GM12878 (cell line): ENCODE measurements around the gene EMID1. TPM values are rescaled to one million over a fixed set of nuclear protein-coding genes. Genes with fewer than 3 reads are reported as not detected.

Experiments used
- CBFB ChIP-seq: IDR thresholded peaks from 2 replicates; pipeline ENCODE4 v1.6.1; 2016; ENCODE audit warnings: antibody characterized with exemption, low read depth
- CHD1 ChIP-seq: IDR thresholded peaks from 2 replicates; pipeline ENCODE4 v1.6.1; 2012; ENCODE audit warnings: low read depth, low read length, improper control_type of control experiment
- DPF2 ChIP-seq: fragments of 450-650 bp; IDR thresholded peaks from 2 replicates; pipeline ENCODE4 v1.6.1; 2017; ENCODE audit warnings: mild to moderate bottlenecking
- EGR1 ChIP-seq, 2 experiments: IDR thresholded peaks; 1 replicate in 1 of 2; 2 replicates in 1 of 2; pipeline ENCODE4 v1.6.1; 2011 to 2012; ENCODE audit warnings: low read depth in 2 of 2, low read length in 2 of 2, borderline replicate concordance in 1 of 2, mild to moderate bottlenecking in 1 of 2, moderate library complexity in 1 of 2
- ESRRA ChIP-seq: IDR thresholded peaks from 2 replicates; pipeline ENCODE4 v1.6.1; 2012; ENCODE audit warnings: mild to moderate bottlenecking, low read length, improper control_type of control experiment
- ETV6 ChIP-seq, 2 experiments: fragments of 450-650 bp in 1 of 2; IDR thresholded peaks in 1 of 2; conservative IDR thresholded peaks in 1 of 2; 2 replicates each; pipeline ENCODE4 v1.6.1; 2014; ENCODE audit warnings: antibody characterized with exemption in 1 of 2, borderline replicate concordance in 1 of 2, low read depth in 1 of 2, mild to moderate bottlenecking in 1 of 2, moderate library complexity in 1 of 2
- EZH2 ChIP-seq: IDR thresholded peaks from 2 replicates; pipeline ENCODE4 v1.6.1; 2012; ENCODE audit warnings: low read depth, mild to moderate bottlenecking, control low read depth, inconsistent platforms, low read length, borderline replicate concordance; ENCODE audit not compliant: control insufficient read depth
- HDAC2 ChIP-seq: fragments of 200-600 bp; sonication (generic); IDR thresholded peaks from 2 replicates; pipeline ENCODE4 v1.6.1; 2017
- HDGF ChIP-seq: fragments of 450-650 bp; IDR thresholded peaks from 2 replicates; pipeline ENCODE4 v1.6.1; 2016; ENCODE audit warnings: antibody characterized with exemption
- IKZF1 ChIP-seq: fragments of 450-650 bp; conservative IDR thresholded peaks from 2 replicates; pipeline ENCODE4 v1.6.1; 2017; ENCODE audit warnings: antibody characterized with exemption, mild to moderate bottlenecking
- IRF3 ChIP-seq: fragments of 450-650 bp; IDR thresholded peaks from 2 replicates; pipeline ENCODE4 v1.6.1; 2014; ENCODE audit warnings: mild to moderate bottlenecking
- PML ChIP-seq: IDR thresholded peaks from 2 replicates; pipeline ENCODE4 v1.6.1; 2012; ENCODE audit warnings: low read length, inconsistent platforms
- RAD51 ChIP-seq: fragments of 450-650 bp; IDR thresholded peaks from 2 replicates; pipeline ENCODE4 v1.6.1; 2016; ENCODE audit warnings: moderate library complexity, mild to moderate bottlenecking, inconsistent platforms
- RELB ChIP-seq: fragments of 450-650 bp; IDR thresholded peaks from 2 replicates; pipeline ENCODE4 v1.6.1; 2017; ENCODE audit warnings: low read depth, mild to moderate bottlenecking, moderate library complexity
- REST ChIP-seq: IDR thresholded peaks from 2 replicates; pipeline ENCODE4 v1.6.1; 2012; ENCODE audit warnings: mild to moderate bottlenecking, low read depth, low read length
- RUNX3 ChIP-seq: IDR thresholded peaks from 2 replicates; pipeline ENCODE4 v1.6.1; 2012; ENCODE audit warnings: low read length, inconsistent platforms
- SMAD5 ChIP-seq: IDR thresholded peaks from 2 replicates; pipeline ENCODE4 v1.6.1; 2016; ENCODE audit warnings: antibody characterized with exemption, low read depth
- STAT3 ChIP-seq: IDR thresholded peaks from 2 replicates; pipeline ENCODE4 v1.6.1; 2011; ENCODE audit warnings: low read depth, low read length, improper control_type of control experiment
- TCF3 ChIP-seq: IDR thresholded peaks from 2 replicates; pipeline ENCODE4 v1.6.1; 2012; ENCODE audit warnings: low read depth, mild to moderate bottlenecking, low read length, borderline replicate concordance; ENCODE audit not compliant: insufficient read depth
- WRNIP1 ChIP-seq: IDR thresholded peaks from 2 replicates; pipeline ENCODE4 v1.6.1; 2011; ENCODE audit warnings: low read depth, low read length, improper control_type of control experiment, borderline replicate concordance
- ZBTB33 ChIP-seq: fragments of 450-650 bp; IDR thresholded peaks from 2 replicates; pipeline ENCODE4 v1.6.1; 2017; ENCODE audit warnings: mild to moderate bottlenecking
- ZSCAN29 ChIP-seq: fragments of 450-650 bp; IDR thresholded peaks from 2 replicates; pipeline ENCODE4 v1.6.1; 2017; ENCODE audit warnings: mild to moderate bottlenecking, moderate library complexity
- polyA plus RNA-seq, 11 experiments: library from polyadenylated mRNA; depleted of rRNA in 4 of 11; unstranded in 6 of 11; stranded (reverse) in 5 of 11; fragments of >200 nt; fragmentation: Nextera tagmentation in 4 of 11; fragmentation: Illumina TruSeq in 1 of 11; extraction: Ambion mirVana in 4 of 11; extraction: Trizol in 1 of 11; gene quantifications; 1 replicate in 1 of 11; 2 replicates in 10 of 11; pipeline versions ENCODE4 v1.2.1 to v1.2.3, GENCODE V29; 2011 to 2016; ENCODE audit warnings: inconsistent platforms in 2 of 11, missing spikeins in 2 of 11, low read depth in 1 of 11
- total RNA-seq, 4 experiments: library from RNA; depleted of rRNA in 3 of 4; stranded (reverse); fragments of >200 nt in 3 of 4; fragmentation: Illumina TruSeq in 1 of 4; extraction: Trizol in 1 of 4; gene quantifications; 2 replicates each; pipeline versions ENCODE4 v1.2.1 to v1.2.3, GENCODE V29; 2013 to 2021

Gene EMID1
- total and polyA plus RNA-seq, 10 of the 15 experiments (the other 5 are each of a cell fraction or from before 2014, with no cell fraction given), result 1.2 to 60.3 (median 12.0) TPM

- TF ChIP-seq RELB (peak; percentile 95), WRNIP1 (0 out of 2 replicates have a peak, but pooled peaks have one; percentile 1), TCF3 (0 out of 2 replicates have a peak, but pooled peaks have one; percentile 57), CHD1 (no peak), RUNX3 (peak; percentile 98), ZSCAN29 (peak; percentile 38; the same call in 1 of the 2 replicates), IRF3 (no peak), STAT3 (no peak), PML (no peak), ETV6 (conservative IDR thresholded peaks at IDR 0.05 in 1 of 2, IDR thresholded peaks at IDR 0.05 in 1 of 2; ENCODE audit: borderline replicate concordance in 1 of 2, low read depth in 1 of 2) (peak in 1 of 2 experiments; percentile 92; a peak in 2 of 4 replicates), SMAD5 (peak; percentile 34; the same call in 1 of the 2 replicates), CBFB (peak; percentile 98), EGR1 (IDR thresholded peaks at IDR 0.05; ENCODE audit: borderline replicate concordance in 1 of 2, low read depth in 2 of 2, low read length in 2 of 2) (peak in 1 of 2 experiments; percentile 48; a peak in 1 of 3 replicates), HDGF (peak; percentile 81), HDAC2 (0 out of 2 replicates have a peak, but pooled peaks have one; percentile 19), ESRRA (no peak), RAD51 (no peak), ZBTB33 (no peak), IKZF1 (peak; percentile 96), REST (0 out of 2 replicates have a peak, but pooled peaks have one; percentile 40), DPF2 (peak; percentile 91), EZH2 (no peak)
Observed at GRCh38 chr22:29202212-29203192, 3.2 kb upstream of the EMID1 start (continued).
